ENCODE measurements around the gene RASD2.

RASD2 gene

GRCh38 chr22:35542939-35543516 is 2.4 kb downstream of the RASD2 start:
- Histone ChIP-seq H3K9ac (ENCODE audit: low read length) (no peak overlapping the region), H3K36me3 (ENCODE audit: control insufficient read depth, insufficient read depth, low read length) (no peaks in the 10 kb centered on the region), H3K4me1 (ENCODE audit: control insufficient read depth, insufficient read depth, low read length) (peaks cover 29% of the 10 kb centered on the region), H3K9me3 (ENCODE audit: control insufficient read depth, insufficient read depth, low read depth, low read length) (no peaks in the 10 kb centered on the region), H3K27me3 (ENCODE audit: control insufficient read depth, insufficient read depth, low read length) (peaks cover 48% of the 10 kb centered on the region), H3K4me3 (ENCODE audit: low read depth, low read length) (no peak overlapping the region), H3K27ac (ENCODE audit: low read depth, low read length) (no peak overlapping the region)

GRCh38 chr22:35543702-35544101 is 3.1 kb downstream of the RASD2 start:
- H3K9me3 ChIP-seq (ENCODE audit: control insufficient read depth, insufficient read depth, low read depth, low read length): no peaks in the 10 kb centered on the region
- H3K9ac ChIP-seq (ENCODE audit: low read length): no peak overlapping the region
- H3K4me3 ChIP-seq (ENCODE audit: low read depth, low read length): no peak overlapping the region
- H3K36me3 ChIP-seq (ENCODE audit: control insufficient read depth, insufficient read depth, low read length): no peaks in the 10 kb centered on the region
- peaks cover 35% of the 10 kb centered on the region for H3K4me1 ChIP-seq (ENCODE audit: control insufficient read depth, insufficient read depth, low read length)
- no peak overlapping the region for H3K27ac ChIP-seq (ENCODE audit: low read depth, low read length)
- peaks cover 43% of the 10 kb centered on the region for H3K27me3 ChIP-seq (ENCODE audit: control insufficient read depth, insufficient read depth, low read length)

GRCh38 chr22:35544189-35544588 is 3.6 kb downstream of the RASD2 start:
- no peaks in the 10 kb centered on the region for H3K36me3 ChIP-seq (ENCODE audit: control insufficient read depth, insufficient read depth, low read length)
- no peak overlapping the region for H3K27ac ChIP-seq (ENCODE audit: low read depth, low read length)
- H3K9ac ChIP-seq (ENCODE audit: low read length): no peak overlapping the region
- H3K9me3 ChIP-seq (ENCODE audit: control insufficient read depth, insufficient read depth, low read depth, low read length): no peaks in the 10 kb centered on the region
- peaks cover 40% of the 10 kb centered on the region for H3K27me3 ChIP-seq (ENCODE audit: control insufficient read depth, insufficient read depth, low read length)
- peaks cover 40% of the 10 kb centered on the region for H3K4me1 ChIP-seq (ENCODE audit: control insufficient read depth, insufficient read depth, low read length)
- H3K4me3 ChIP-seq (ENCODE audit: low read depth, low read length): no peak overlapping the region

GRCh38 chr22:35544827-35545226 is 4.2 kb downstream of the RASD2 start:
- no peaks in the 10 kb centered on the region for H3K36me3 ChIP-seq (ENCODE audit: control insufficient read depth, insufficient read depth, low read length)
- H3K9me3 ChIP-seq (ENCODE audit: control insufficient read depth, insufficient read depth, low read depth, low read length): no peaks in the 10 kb centered on the region
- peaks cover 33% of the 10 kb centered on the region for H3K27me3 ChIP-seq (ENCODE audit: control insufficient read depth, insufficient read depth, low read length)
- H3K4me1 ChIP-seq (ENCODE audit: control insufficient read depth, insufficient read depth, low read length): peaks cover 42% of the 10 kb centered on the region
- no peak overlapping the region for H3K4me3 ChIP-seq (ENCODE audit: low read depth, low read length)
- H3K9ac ChIP-seq (ENCODE audit: low read length): no peak overlapping the region
- no peak overlapping the region for H3K27ac ChIP-seq (ENCODE audit: low read depth, low read length)

GRCh38 chr22:35546886-35547285 is 6.3 kb downstream of the RASD2 start:
- Histone ChIP-seq H3K27me3 (ENCODE audit: control insufficient read depth, insufficient read depth, low read length) (peaks cover 15% of the 10 kb centered on the region), H3K4me3 (ENCODE audit: low read depth, low read length) (no peak overlapping the region), H3K9me3 (ENCODE audit: control insufficient read depth, insufficient read depth, low read depth, low read length) (no peaks in the 10 kb centered on the region), H3K36me3 (ENCODE audit: control insufficient read depth, insufficient read depth, low read length) (no peaks in the 10 kb centered on the region), H3K9ac (ENCODE audit: low read length) (no peak overlapping the region), H3K4me1 (ENCODE audit: control insufficient read depth, insufficient read depth, low read length) (peaks cover 35% of the 10 kb centered on the region), H3K27ac (ENCODE audit: low read depth, low read length) (no peak overlapping the region)

- H3K4me3 ChIP-seq (ENCODE audit: low read depth, low read length): no peak overlapping the region
- H3K36me3 ChIP-seq (ENCODE audit: control insufficient read depth, insufficient read depth, low read length): no peaks in the 10 kb centered on the region
- H3K27ac ChIP-seq (ENCODE audit: low read depth, low read length): no peak overlapping the region
- no peaks in the 10 kb centered on the region for H3K9me3 ChIP-seq (ENCODE audit: control insufficient read depth, insufficient read depth, low read depth, low read length)
- peaks cover 2% of the 10 kb centered on the region; the same call in 1 of the 2 replicates for H3K27me3 ChIP-seq (ENCODE audit: control insufficient read depth, insufficient read depth, low read length)
- H3K9ac ChIP-seq (ENCODE audit: low read length): no peak overlapping the region
- H3K4me1 ChIP-seq (ENCODE audit: control insufficient read depth, insufficient read depth, low read length): peaks cover 37% of the 10 kb centered on the region
Measured at GRCh38 chr22:35547987-35548721, 7.5 kb downstream of the RASD2 start.

GRCh38 chr22:35548722-35549112 is 8.1 kb downstream of the RASD2 start:
- no peaks in the 10 kb centered on the region; the same call in 1 of the 2 replicates for H3K27me3 ChIP-seq (ENCODE audit: control insufficient read depth, insufficient read depth, low read length)
- H3K4me1 ChIP-seq (ENCODE audit: control insufficient read depth, insufficient read depth, low read length): peaks cover 37% of the 10 kb centered on the region
- no peak overlapping the region for H3K4me3 ChIP-seq (ENCODE audit: low read depth, low read length)
- H3K27ac ChIP-seq (ENCODE audit: low read depth, low read length): no peak overlapping the region
- no peaks in the 10 kb centered on the region for H3K9me3 ChIP-seq (ENCODE audit: control insufficient read depth, insufficient read depth, low read depth, low read length)
- H3K36me3 ChIP-seq (ENCODE audit: control insufficient read depth, insufficient read depth, low read length): no peaks in the 10 kb centered on the region
- H3K9ac ChIP-seq (ENCODE audit: low read length): no peak overlapping the region

- Histone ChIP-seq H3K27me3 (ENCODE audit: control insufficient read depth, insufficient read depth, low read length) (no peaks in the 10 kb centered on the region), H3K4me3 (ENCODE audit: low read depth, low read length) (no peak overlapping the region), H3K9me3 (ENCODE audit: control insufficient read depth, insufficient read depth, low read depth, low read length) (no peaks in the 10 kb centered on the region), H3K27ac (ENCODE audit: low read depth, low read length) (no peak overlapping the region), H3K9ac (ENCODE audit: low read length) (no peak overlapping the region), H3K36me3 (ENCODE audit: control insufficient read depth, insufficient read depth, low read length) (no peaks in the 10 kb centered on the region), H3K4me1 (ENCODE audit: control insufficient read depth, insufficient read depth, low read length) (peaks cover 32% of the 10 kb centered on the region)
Measured at GRCh38 chr22:35549328-35549727, 8.7 kb downstream of the RASD2 start.

- Histone ChIP-seq H3K27me3 (ENCODE audit: control insufficient read depth, insufficient read depth, low read length) (no peaks in the 10 kb centered on the region), H3K4me1 (ENCODE audit: control insufficient read depth, insufficient read depth, low read length) (peaks cover 35% of the 10 kb centered on the region), H3K4me3 (ENCODE audit: low read depth, low read length) (no peak overlapping the region), H3K9ac (ENCODE audit: low read length) (no peak overlapping the region), H3K27ac (ENCODE audit: low read depth, low read length) (no peak overlapping the region), H3K36me3 (ENCODE audit: control insufficient read depth, insufficient read depth, low read length) (no peaks in the 10 kb centered on the region), H3K9me3 (ENCODE audit: control insufficient read depth, insufficient read depth, low read depth, low read length) (no peaks in the 10 kb centered on the region)
Measured at GRCh38 chr22:35551549-35552177, 11.0 kb downstream of the RASD2 start.

GRCh38 chr22:35552196-35552842 is 11.7 kb downstream of the RASD2 start:
- peaks cover 34% of the 10 kb centered on the region for H3K4me1 ChIP-seq (ENCODE audit: control insufficient read depth, insufficient read depth, low read length)
- no peaks in the 10 kb centered on the region for H3K9me3 ChIP-seq (ENCODE audit: control insufficient read depth, insufficient read depth, low read depth, low read length)
- no peak overlapping the region for H3K9ac ChIP-seq (ENCODE audit: low read length)
- H3K4me3 ChIP-seq (ENCODE audit: low read depth, low read length): no peak overlapping the region; the same call in 1 of the 2 replicates
- H3K27me3 ChIP-seq (ENCODE audit: control insufficient read depth, insufficient read depth, low read length): no peaks in the 10 kb centered on the region
- H3K27ac ChIP-seq (ENCODE audit: low read depth, low read length): no peak overlapping the region
- no peaks in the 10 kb centered on the region for H3K36me3 ChIP-seq (ENCODE audit: control insufficient read depth, insufficient read depth, low read length)

- Histone ChIP-seq H3K27ac (ENCODE audit: low read depth, low read length) (no peak overlapping the region), H3K9me3 (ENCODE audit: control insufficient read depth, insufficient read depth, low read depth, low read length) (no peaks in the 10 kb centered on the region), H3K36me3 (ENCODE audit: control insufficient read depth, insufficient read depth, low read length) (no peaks in the 10 kb centered on the region), H3K4me3 (ENCODE audit: low read depth, low read length) (no peak overlapping the region), H3K27me3 (ENCODE audit: control insufficient read depth, insufficient read depth, low read length) (no peaks in the 10 kb centered on the region), H3K4me1 (ENCODE audit: control insufficient read depth, insufficient read depth, low read length) (peaks cover 31% of the 10 kb centered on the region), H3K9ac (ENCODE audit: low read length) (no peak overlapping the region)
Measured at GRCh38 chr22:35552846-35553245, 12.2 kb downstream of the RASD2 start.

Measured in HUES6 (cell line).